ENCODE results near the gene SORCS2.
A peak's percentile ranks its signal among the peaks of the same experiment; 100 is the strongest.

The SORCS2 gene
- long read RNA-seq, donor 1: 0 reads
- long read RNA-seq, donor 2, partial matches to known transcripts: 7 of 7 reads
- long read RNA-seq, donor 2, other reads (novel, unspliced or antisense): 0 of 7 reads
- long read RNA-seq, donor 3: 0 reads
- long read RNA-seq, donor 4: 0 reads
- long read RNA-seq, donor 5: 0 reads
- long read RNA-seq, donor 6: 0 reads
- long read RNA-seq, donor 7: 0 reads
- long read RNA-seq, donor 8: 0 reads

- DNase-seq: peak; percentile 78
Measured at GRCh38 chr4:7192252-7193029, at the start of gene SORCS2. SORCS2 (plus strand) TSS chr4:7192538.

- no peak for DNase-seq
Measured at GRCh38 chr4:7144374-7145290, 47.7 kb upstream of the SORCS2 start.

GRCh38 chr4:7145291-7145934, 46.9 kb upstream of the SORCS2 start:
- no peak for DNase-seq

- DNase-seq: no peak
Measured at GRCh38 chr4:7146059-7146785, 46.1 kb upstream of the SORCS2 start.

- DNase-seq: no peak
Measured at GRCh38 chr4:7146786-7147115, 45.6 kb upstream of the SORCS2 start.

- no peak for DNase-seq
Measured at GRCh38 chr4:7147261-7147660, 45.1 kb upstream of the SORCS2 start.

GRCh38 chr4:7147661-7148310, 44.6 kb upstream of the SORCS2 start:
- DNase-seq: no peak

GRCh38 chr4:7148337-7148736, 44.0 kb upstream of the SORCS2 start:
- DNase-seq: no peak

- no peak for DNase-seq
Measured at GRCh38 chr4:7150036-7150635, 42.2 kb upstream of the SORCS2 start.

GRCh38 chr4:7151668-7152227, 40.6 kb upstream of the SORCS2 start:
- no peak for DNase-seq

- DNase-seq: no peak
Measured at GRCh38 chr4:7153711-7154110, 38.6 kb upstream of the SORCS2 start.

GRCh38 chr4:7154351-7154981, 37.9 kb upstream of the SORCS2 start:
- DNase-seq: no peak

- DNase-seq: peak; percentile 34
Measured at GRCh38 chr4:7155590-7156071, 36.7 kb upstream of the SORCS2 start.

- DNase-seq: no peak
Measured at GRCh38 chr4:7156328-7156727, 36.0 kb upstream of the SORCS2 start.

GRCh38 chr4:7156761-7157488, 35.4 kb upstream of the SORCS2 start:
- peak; percentile 41 for DNase-seq

GRCh38 chr4:7157666-7158065, 34.7 kb upstream of the SORCS2 start:
- peak; percentile 1 for DNase-seq

- DNase-seq: peak; percentile 1
Measured at GRCh38 chr4:7158081-7158750, 34.1 kb upstream of the SORCS2 start.

- DNase-seq: no peak
Measured at GRCh38 chr4:7158991-7159390, 33.3 kb upstream of the SORCS2 start.

- DNase-seq: no peak
Measured at GRCh38 chr4:7159923-7160322, 32.4 kb upstream of the SORCS2 start.
